GM18873 (cell line): Measurements from ENCODE around the gene SLC12A9.
"Not testable (repeated sequence)": the region's sequence is repeated elsewhere in the genome, so short reads cannot be mapped to it uniquely, and the experiment has no call there.

ENCODE experiments used
- ATAC-seq: cut with Tn5 transposase; IDR thresholded peaks from one replicate; pipeline ENCODE4 v1.9.1; 2021; ENCODE audit warnings: mild to moderate bottlenecking, moderate library complexity, moderate number of reproducible peaks; ENCODE audit not compliant: unreplicated experiment, low FRiP score

Gene SLC12A9, protein sequence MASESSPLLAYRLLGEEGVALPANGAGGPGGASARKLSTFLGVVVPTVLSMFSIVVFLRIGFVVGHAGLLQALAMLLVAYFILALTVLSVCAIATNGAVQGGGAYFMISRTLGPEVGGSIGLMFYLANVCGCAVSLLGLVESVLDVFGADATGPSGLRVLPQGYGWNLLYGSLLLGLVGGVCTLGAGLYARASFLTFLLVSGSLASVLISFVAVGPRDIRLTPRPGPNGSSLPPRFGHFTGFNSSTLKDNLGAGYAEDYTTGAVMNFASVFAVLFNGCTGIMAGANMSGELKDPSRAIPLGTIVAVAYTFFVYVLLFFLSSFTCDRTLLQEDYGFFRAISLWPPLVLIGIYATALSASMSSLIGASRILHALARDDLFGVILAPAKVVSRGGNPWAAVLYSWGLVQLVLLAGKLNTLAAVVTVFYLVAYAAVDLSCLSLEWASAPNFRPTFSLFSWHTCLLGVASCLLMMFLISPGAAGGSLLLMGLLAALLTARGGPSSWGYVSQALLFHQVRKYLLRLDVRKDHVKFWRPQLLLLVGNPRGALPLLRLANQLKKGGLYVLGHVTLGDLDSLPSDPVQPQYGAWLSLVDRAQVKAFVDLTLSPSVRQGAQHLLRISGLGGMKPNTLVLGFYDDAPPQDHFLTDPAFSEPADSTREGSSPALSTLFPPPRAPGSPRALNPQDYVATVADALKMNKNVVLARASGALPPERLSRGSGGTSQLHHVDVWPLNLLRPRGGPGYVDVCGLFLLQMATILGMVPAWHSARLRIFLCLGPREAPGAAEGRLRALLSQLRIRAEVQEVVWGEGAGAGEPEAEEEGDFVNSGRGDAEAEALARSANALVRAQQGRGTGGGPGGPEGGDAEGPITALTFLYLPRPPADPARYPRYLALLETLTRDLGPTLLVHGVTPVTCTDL

DNA sequence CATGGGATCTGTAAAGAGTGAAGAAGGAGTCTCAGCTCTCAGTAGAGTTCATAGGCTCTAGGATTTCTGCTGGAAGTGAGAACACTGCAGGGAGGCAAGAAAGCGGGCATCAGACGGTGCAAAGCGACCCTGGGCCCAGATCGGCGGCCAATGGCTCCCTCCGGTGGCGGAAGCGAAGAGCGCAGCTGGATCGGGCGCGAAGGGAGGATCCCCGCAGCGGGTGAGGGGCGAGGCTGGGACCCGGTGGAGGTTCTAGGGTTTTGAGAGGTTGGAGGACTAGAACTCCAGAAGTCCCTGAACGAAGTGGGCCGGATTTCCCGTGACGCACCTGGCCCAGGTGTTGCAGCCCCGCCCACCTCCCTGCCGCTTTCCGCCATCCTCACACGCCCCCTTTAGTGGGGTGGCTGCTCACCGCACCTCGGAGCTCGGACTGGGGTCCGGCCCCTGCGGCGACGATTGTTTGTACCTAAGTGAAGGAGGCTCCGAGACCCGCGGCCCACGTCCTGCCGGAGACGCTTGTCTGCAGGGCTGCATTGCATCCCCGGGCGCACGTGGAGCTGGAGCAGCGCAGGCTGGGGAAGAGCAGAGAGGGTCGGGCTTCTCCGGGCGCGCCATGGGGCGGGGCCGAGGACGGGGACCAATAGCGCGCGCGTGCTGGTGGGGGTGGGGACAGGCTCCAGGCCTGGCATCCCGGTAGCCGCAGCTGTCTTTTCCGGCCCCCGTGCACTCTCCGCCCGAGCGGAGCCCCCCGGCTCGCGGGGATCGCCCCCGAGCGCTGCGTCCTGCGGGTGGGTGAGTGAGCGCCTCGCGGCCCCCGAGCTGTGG lies at the start of gene SLC12A9:
SLC12A9 (plus strand) TSS at position 666 of the 825 bp plus-strand sequence. CDS start 1,485 bp downstream, outside the sequence.
- ATAC-seq, result peak; percentile 68

DNA sequence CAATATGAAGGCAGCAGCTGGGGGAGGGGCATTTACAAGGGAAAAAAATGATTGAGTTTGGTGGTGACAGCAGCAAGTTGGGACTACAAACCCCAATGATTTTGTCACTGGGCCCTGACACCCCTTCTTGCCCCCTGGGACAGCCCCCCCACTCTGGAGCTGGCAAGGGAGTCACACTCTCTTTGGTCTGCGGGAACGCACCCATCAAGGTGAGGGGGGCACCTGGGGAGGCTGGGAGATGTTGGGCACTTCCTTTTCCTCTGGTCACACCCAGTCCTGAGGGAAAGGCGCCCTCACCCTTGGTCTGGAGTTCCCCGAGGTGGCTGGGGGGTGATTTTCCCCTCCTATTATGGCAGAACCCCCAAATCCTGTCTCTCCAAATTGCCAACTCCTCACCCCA lies 49.6 kb upstream of the SLC12A9 start:
- no peak for ATAC-seq

DNA sequence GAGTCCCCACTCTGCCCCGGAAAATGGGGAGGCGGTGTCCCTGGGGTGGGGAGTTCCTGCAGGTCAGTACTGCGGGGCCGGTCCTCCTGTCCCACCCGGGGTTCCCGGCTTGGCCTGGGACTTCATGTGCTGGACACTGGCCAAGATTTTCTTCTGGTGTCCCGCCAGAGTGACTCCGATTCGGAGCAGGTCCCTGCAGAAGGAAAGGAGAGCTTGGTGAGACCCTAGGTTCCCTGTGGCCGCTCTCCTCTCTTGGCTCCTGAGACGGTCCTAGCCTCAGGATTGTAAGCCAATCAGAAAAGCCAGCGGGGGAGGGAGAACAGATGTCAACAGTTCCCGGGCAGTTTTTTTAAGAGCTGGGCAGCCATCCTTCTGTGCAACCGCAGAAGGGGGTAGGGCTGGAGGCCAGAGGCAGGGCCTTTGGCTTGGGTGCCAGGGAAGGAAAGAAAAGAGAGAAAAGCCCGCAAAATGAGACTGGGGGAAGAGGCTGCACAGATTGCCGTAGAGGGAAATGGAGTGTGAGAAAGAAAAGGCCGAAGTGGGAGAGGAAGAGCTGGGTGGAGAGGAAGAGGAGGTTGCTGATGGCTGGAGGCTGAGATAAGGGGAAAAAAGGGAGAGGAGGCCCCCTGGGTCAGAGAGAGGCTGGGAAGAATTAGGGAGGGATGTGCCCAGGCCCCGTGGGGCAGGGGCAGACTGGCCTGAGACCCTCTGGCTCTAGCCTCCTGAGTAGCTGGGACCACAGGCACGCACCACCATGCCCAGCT lies 48.9 kb upstream of the SLC12A9 start:
- peak; percentile 97 for ATAC-seq

DNA sequence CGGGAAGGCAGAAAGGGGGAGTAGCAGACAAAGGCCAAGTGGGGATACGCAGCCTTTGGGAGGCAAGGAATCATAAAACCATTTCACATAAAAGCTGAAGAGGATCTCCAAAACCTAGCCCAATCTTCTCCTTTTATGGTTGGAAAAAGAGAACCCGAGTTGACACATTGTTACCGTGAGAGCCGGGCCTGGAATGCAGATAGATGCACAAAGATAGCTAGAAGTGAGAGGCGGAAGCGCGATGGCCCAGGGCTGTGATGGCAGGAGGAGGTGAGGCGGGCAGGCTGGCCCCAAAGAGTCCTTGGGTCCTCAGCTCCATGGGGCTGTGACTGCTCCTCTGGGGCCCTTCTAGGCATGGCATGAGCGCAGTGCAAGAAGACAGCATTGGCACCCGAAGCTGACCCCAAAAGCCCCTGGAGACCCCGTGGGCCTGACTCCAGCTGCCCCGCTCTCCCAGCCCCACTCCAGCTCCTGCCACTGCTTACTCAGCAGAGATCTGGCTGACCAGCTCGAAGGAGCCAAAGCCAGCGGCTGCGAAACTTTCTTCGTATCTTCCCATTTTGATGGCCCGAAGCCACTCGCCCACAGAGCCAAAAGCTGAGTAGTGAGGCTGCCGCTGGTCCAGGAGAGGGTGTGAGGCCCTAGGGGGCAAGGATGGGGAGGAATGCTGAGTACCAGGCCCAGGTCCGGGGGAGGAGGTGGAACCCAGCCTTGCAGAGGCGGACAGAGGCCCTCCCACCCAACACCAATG lies 47.7 kb upstream of the SLC12A9 start:
- no peak for ATAC-seq

DNA sequence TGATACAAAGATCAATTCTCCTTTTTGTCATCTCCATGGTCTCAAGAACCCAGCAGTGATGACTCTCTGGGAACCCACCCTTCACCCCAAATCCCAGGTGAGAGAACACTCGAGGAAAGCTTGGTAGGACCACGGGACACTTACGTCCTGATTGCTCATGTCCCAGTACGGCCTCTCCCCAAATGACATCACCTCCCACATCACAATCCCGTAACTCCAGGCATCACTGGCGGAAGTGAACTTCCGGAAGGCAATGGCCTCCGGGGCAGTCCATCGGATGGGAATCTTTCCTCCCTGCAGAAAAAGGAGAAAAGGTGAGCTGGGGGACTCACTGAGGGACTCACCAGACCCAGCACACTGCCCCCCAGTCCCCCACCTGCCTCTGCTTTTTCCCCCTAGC lies 46.2 kb upstream of the SLC12A9 start:
- no peak for ATAC-seq

DNA sequence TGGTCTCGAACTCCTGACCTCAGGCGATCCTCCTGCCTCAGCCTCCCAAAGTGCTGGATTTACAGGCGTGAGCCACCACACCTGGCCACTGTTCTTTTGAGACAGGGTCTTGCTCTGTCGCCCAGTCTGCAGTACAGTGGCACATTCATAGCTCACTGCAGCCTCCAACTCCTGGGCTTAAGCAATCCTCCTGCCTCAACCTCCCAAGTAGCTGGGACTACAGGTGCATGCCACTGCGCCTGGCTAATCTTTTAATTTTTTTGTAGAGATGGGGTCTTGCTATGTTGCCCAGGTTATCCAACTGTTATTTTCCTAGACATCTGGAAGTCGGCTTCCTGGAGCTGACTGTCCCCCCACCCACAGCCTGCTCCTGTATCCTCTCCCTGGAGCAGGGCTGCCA lies 45.6 kb upstream of the SLC12A9 start:
- ATAC-seq, result not testable (repeated sequence)

DNA sequence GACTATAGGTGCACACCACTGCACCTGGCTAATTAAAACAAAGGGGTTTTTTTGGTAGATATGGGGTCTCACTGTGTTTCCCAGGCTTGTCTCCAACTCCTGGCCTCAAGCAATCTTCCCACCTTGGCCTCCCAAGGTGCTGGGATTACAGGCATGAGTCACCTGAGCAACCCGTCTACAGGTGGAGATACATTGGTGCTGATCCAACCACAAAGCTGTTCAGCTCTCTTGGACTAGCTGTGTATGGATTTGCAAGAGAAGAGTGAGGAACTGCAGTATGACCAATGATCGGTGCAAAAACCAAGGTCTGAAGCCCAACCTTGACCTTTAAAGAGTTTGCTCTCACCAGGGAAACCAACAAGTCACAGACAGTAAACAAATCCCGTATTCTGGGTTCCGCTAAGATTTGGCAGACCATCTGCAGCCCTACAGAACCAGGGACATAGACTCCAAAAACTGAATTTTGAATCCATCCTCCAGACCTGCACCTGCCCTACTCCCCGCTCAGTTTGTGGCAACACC lies 44.1 kb upstream of the SLC12A9 start:
- ATAC-seq, result no peak

DNA sequence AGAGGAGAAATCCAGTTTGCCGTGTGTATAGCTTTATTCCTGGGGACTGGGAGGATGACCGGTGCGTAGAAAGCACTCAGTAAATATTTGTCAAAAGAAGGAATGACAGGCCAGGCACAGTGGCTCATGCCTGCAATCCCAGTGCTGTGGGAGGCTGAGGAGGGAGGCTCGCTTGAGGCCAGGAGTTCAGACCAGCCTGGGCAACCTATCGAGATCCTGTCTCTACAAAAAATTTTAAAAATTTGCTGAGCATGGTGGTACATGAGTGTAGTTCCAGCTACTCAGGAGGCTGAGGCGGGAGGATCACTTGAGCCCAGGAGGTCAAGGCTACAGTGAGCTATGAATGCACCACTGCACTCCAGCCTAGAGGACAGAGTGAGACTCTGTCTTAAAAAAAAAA lies 41.0 kb upstream of the SLC12A9 start:
- no peak for ATAC-seq

DNA sequence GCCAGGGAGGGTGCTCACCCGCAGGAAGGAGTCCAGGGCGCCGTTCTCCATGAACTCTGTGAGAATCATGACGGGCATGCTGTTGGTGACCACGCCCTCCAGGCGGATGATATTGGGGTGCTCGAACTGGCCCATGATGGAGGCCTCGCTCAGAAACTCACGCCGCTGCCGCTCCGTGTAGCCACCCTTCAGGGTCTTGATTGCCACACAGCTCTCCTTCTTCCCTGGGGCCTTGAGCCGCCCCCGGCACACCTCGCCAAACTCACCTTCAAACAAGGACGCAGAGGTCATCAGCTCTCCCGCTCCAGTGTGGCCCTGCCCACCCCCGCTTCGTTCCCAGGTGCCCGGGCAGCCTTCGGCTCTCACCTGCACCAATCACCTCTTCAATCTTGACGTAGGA lies 39.8 kb upstream of the SLC12A9 start:
- no peak for ATAC-seq

DNA sequence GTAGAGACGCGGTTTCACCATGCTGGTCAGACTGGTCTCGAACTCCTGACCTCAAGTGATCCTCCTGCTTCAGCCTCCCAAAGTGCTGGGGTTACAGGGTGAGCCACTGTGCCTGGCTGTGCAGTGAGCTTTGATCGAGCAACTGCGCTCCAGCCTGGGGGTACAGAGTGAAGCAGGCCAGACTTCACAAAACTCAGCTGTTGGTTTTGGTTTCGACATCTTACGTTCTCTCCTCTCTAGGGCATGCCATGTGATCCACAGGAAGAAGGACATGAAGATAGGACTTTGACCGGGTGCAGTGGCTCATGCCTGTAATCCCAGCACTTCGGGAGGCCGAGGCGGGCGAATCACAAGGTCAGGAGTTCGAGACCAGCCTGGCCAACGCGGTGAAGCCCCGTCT lies 36.0 kb upstream of the SLC12A9 start:
- ATAC-seq, result not testable (repeated sequence)

DNA sequence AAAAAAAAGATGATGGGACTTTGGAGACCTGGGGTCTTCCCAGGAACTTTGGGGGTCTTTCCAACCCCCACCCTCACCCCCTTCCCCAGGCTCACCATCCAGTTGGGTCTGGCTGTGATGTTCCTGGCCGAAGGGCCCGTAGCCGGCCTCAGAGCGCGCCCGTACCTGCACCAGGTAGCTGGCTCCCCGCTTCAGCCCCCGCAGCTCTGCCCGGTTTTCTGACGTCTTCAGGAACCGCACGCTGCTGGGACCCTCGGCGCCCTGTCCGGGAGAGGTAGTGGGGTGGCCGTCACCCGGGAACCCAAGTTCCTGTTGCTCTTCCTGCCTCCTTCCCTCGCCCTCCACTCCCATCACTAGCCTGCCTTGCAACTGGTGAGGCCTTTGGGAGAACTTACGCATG lies 35.4 kb upstream of the SLC12A9 start:
- ATAC-seq, result no peak

DNA sequence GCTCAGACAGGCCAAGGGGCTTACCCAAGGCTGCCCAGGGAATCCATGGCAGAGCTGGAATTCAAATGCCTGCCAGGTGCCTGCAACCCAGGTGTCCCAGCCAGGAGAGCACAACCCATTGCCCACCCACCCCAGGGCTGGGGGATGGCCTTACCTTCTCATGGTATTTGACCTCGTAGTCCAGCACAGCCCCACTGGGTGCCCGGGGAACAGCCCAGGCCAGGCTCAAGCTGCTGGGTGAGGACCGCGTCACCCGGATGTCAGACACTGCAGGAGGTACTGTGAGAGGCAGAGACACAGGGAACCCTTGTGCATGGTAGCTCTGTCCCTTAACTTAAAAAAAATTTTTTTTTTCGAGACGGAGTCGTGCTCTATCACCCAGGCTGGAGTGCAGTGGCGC lies 34.1 kb upstream of the SLC12A9 start:
- ATAC-seq, result no peak

DNA sequence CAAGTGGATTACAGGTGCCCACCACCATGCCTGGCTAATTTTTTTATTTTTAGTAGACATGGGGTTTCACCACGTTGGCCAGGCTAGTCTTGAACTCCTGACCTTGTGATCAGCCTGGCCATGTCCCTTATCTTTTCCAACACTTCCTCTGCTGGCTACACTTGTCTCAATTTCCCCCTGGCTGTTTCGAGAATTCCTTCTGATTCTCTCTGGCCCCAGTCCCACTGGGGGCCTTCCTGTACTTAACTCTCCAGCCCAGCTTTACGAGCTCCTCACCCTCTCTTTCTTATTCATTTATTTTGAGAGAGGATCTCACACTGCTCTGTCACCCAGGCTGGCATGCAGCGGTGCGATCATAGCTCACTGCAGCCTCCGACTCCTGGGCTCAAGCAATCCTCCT lies 33.7 kb upstream of the SLC12A9 start:
- no peak for ATAC-seq

DNA sequence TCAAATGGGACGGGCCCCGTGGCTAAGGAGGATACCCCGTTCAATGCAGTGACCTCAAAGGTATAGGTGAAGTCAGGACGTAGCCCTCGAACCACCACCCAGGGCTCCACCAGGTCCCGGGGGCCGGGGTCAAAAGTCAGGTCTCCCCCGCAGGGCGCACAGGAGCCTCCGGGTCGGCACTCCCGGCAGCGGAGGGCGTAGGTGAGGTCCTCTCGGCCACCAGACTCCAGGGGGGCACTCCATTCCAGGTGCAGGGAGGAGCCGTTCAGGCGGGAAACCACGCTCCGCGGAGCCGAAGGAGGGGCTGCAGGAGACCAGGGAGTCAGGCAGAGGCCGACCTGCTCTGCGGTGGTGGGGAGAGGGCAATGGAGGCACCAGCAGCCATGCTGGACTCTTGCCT lies 32.9 kb upstream of the SLC12A9 start:
- no peak for ATAC-seq

DNA sequence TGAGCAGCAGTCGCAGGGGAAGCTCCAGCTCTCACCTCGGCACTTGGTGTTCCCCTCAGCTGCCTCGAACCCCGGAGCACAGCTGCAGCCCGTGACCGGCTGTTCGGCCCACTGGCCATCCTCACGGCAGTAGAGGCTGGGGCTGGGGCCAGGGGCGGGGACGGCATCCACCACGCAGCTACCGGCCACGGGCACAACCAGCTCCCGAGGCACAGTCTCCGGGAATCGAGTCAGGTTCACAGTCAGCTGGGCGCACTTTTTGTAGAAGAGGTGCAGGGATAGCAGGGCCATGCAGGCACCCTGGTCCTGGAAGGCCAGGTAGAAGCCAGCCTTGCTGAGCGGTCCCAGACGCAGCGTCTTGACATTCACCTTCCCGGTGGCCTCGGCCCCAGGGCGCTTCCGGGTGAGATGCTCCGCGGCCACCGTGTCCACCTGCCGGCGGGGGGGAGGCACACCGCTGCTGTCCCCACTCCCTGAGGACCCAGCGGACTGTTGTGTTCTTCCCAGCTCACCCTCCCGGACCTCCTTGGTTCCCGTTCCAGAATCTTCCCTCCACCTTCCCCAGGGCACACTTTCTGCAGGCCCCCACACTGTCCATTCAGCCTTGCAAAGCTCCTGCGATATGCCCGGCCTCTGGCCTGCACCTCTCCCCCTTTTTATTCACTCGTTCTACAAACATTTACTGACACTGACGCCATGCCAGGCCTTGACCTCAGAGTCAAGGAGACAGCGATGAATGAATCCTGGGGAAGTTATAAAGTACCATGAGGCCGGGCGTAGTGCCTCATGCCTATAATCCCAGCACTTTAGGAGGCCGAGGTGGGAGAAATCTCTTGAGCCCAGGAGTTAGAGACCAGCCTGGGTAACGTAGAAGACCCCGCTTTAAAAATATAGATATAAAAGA lies 30.0 kb upstream of the SLC12A9 start:
- no peak for ATAC-seq

DNA sequence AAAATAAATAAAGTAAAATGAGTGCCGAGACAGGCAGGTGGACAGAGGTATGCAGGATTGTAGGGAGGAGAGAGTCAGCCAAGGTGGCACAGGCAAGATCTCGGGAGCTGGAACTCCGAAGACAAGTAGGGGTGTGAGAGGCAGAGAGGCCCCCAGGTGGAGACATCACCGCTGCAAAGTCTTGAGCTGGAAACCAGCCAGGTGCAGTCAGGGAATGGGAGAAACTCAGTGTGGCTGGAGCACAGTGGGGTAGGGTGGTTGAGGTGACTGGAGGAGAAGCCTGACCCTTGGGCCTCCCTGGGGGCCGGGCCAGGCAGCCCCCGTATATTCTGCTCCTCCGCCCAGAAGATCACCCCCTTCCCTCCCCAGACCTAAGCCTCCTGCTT lies 29.4 kb upstream of the SLC12A9 start:
- no peak for ATAC-seq

DNA sequence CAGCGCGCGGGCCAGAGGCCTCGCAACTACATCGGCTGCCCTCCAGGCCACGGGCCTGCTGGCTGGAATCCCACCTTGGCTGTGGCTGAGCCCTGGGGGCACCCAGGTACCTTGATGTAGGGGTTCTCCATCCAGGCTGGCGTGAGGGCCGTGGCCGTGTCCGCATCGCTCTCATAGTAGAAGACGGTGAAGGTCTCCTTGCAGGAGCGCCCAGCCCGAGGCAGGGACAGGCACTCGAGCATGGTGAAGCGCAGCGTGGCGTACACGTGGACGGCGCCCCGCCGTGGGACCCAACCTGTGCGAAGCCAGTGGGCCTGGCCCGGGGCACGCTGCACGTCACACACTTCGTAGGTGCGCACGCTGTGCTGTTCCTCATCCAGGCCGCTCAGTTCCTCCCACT lies 29.0 kb upstream of the SLC12A9 start:
- no peak for ATAC-seq
